Left ventricle myocardium inferior (tissue), 1 donor: ENCODE results near the gene ADPRS. TPM values are rescaled to one million over a fixed set of nuclear protein-coding genes. Genes with fewer than 3 reads are reported as not detected.

Source experiments
- DNase-seq: peaks from one replicate; pipeline ENCODE4 v3.0.0-alpha.2; 2020
- H3K27ac ChIP-seq: fragments of 200-600 bp; replicated peaks from 2 replicates; pipeline ENCODE4 v1.8.0; 2021
- H3K27me3 ChIP-seq: fragments of 200-600 bp; 2 replicates; pipeline ENCODE4 v1.8.0; 2021; ENCODE audit warnings: low read depth
- H3K36me3 ChIP-seq: fragments of 200-600 bp; 2 replicates; pipeline ENCODE4 v1.8.0; 2021
- H3K4me1 ChIP-seq: fragments of 200-600 bp; 2 replicates; pipeline ENCODE4 v1.8.0; 2021
- H3K4me3 ChIP-seq: fragments of 200-600 bp; 2 replicates; pipeline ENCODE4 v1.8.0; 2021; ENCODE audit warnings: mild to moderate bottlenecking, moderate library complexity
- H3K9me3 ChIP-seq: fragments of 200-600 bp; replicated peaks from 2 replicates; pipeline ENCODE4 v1.8.0; 2021
- intact Hi-C: fragments of 100-400 bp; cut with micrococcal nuclease; formaldehyde crosslinking; loops from one replicate; pipeline ENCODE4 v1.11.0; 2022
- total RNA-seq: library from RNA; stranded (reverse); fragmentation: NEBNext Ultra II Directional; extraction: Animal tissue kit (Norgen Biotek cat#: 25700); gene quantifications from one replicate; pipeline ENCODE4 v1.2.1, GENCODE V29; 2021
- TF ChIP-seq, protein P1 (sequence below): fragments of 200-600 bp; IDR thresholded peaks from 2 replicates; pipeline ENCODE4 v1.8.0; 2021; ENCODE audit warnings: antibody characterized with exemption, mild to moderate bottlenecking, borderline replicate concordance
- donor health status: DM: no; HTN: yes; CAD: no; lungs with severe emphysema.

The ADPRS gene
- total RNA-seq, 1 donor from 2014 or later: 17.8 TPM

DNA sequence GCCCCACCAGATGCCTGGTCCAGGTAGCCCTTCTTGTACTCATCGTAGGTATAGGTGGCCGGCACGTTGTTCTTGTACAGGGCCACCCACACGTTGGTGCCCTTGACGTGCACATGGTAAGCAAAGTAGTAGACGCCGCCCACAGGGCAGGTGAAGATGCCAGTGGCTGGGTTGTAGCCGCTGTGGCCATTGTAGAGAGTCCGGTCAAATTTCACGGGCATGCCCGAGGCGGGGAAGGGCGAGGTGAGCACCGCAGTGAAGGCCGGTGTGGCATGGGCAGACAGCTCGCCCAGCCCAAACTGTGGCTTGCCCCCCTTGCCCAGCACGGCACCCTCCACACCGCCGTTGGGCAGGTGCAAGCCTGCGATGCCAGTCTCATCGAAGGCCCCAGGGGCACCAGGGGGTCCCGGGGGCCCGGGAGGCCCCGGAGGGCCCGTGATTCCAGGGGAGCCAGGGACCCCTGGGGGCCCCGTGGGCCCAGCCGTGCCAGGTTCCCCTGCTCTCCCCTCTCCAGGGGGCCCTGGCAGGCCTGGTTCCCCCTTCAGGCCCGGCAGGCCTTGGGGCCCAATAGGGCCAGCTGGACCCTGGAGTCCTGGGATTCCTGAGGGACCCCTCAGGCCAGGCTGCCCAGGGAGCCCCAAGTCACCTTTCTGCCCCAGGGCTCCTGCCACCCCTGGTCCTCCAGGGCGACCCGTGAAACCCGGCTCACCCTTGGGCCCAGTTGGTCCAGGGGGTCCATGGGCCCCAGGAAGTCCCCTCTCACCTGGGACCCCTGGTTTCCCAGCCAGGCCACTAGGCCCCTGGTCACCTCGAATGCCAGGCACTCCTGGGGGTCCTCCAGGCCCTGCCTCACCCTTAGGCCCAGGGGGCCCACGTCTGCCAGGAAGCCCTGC is 9.2 kb downstream of the ADPRS start:
- TF ChIP-seq, protein P1, sequence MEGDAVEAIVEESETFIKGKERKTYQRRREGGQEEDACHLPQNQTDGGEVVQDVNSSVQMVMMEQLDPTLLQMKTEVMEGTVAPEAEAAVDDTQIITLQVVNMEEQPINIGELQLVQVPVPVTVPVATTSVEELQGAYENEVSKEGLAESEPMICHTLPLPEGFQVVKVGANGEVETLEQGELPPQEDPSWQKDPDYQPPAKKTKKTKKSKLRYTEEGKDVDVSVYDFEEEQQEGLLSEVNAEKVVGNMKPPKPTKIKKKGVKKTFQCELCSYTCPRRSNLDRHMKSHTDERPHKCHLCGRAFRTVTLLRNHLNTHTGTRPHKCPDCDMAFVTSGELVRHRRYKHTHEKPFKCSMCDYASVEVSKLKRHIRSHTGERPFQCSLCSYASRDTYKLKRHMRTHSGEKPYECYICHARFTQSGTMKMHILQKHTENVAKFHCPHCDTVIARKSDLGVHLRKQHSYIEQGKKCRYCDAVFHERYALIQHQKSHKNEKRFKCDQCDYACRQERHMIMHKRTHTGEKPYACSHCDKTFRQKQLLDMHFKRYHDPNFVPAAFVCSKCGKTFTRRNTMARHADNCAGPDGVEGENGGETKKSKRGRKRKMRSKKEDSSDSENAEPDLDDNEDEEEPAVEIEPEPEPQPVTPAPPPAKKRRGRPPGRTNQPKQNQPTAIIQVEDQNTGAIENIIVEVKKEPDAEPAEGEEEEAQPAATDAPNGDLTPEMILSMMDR: no peak

GRCh38 chr1:36098650-36099365 is 10.1 kb downstream of the ADPRS start:
- TF ChIP-seq, protein P1: no peak
- no peak overlapping the region for H3K27ac ChIP-seq
- intact Hi-C loops: loop anchor here (10.0 kb wide), 1 partner anchor 186 kb away; no protein-coding TSS in a partner anchor
- no peaks in the 10 kb centered on the region for H3K9me3 ChIP-seq
- H3K27me3 ChIP-seq: no peaks in the 10 kb centered on the region
- H3K36me3 ChIP-seq: peaks cover 14% of the 10 kb centered on the region
- H3K4me3 ChIP-seq: no peak overlapping the region
- H3K4me1 ChIP-seq: peaks cover 28% of the 10 kb centered on the region
- DNase-seq: no peak

More for the DNA sequence above, 9.2 kb downstream of the ADPRS start:
- H3K27me3 ChIP-seq: no peaks in the 10 kb centered on the region
- H3K4me3 ChIP-seq: no peak overlapping the region
- H3K27ac ChIP-seq: no peak overlapping the region
- DNase-seq: no peak
- intact Hi-C loops: loop anchor here (10.0 kb wide), 1 partner anchor 187 kb away; no protein-coding TSS in a partner anchor
- peaks cover 37% of the 10 kb centered on the region for H3K4me1 ChIP-seq
- peaks cover 22% of the 10 kb centered on the region for H3K36me3 ChIP-seq
- H3K9me3 ChIP-seq: no peaks in the 10 kb centered on the region

- H3K27ac ChIP-seq: no peak overlapping the region
- H3K27me3 ChIP-seq: no peaks in the 10 kb centered on the region
- peaks cover 18% of the 10 kb centered on the region for H3K4me1 ChIP-seq
- peak overlapping the region; percentile 21 for H3K4me3 ChIP-seq
- no peaks in the 10 kb centered on the region for H3K9me3 ChIP-seq
- peaks cover 4% of the 10 kb centered on the region for H3K36me3 ChIP-seq
- peak; percentile 74 for DNase-seq
- intact Hi-C loops: loop anchor here (10.0 kb wide), 1 partner anchor 185 kb away; no protein-coding TSS in a partner anchor
- TF ChIP-seq, protein P1: peak; percentile 86
These were observed 11.1 kb downstream of the ADPRS start for GRCh38 chr1:36099681-36100341.

DNA sequence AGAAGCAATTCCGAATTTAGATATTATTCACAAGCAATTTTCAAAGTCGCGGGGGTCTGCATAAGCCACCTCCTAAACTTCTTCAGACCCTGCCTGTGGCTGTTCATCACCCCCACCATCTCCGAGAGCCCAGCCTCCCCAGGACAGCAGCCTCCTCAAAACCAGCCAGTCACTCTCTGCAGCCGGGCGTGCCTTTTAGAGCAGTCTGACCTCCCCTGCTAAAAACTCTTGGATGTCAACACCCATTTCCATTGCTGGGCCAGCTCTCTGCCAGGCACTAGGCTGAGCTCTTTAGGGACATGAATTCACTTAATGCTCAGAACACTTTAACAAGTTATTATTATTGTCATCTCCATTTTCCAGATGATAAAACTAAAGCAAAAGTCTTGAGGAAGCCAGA is 11.7 kb downstream of the ADPRS start:
- DNase-seq: peak; percentile 9
- H3K4me1 ChIP-seq: peaks cover 16% of the 10 kb centered on the region
- H3K9me3 ChIP-seq: no peaks in the 10 kb centered on the region
- TF ChIP-seq, protein P1: no peak
- no peaks in the 10 kb centered on the region for H3K36me3 ChIP-seq
- H3K4me3 ChIP-seq: no peak overlapping the region
- H3K27me3 ChIP-seq: no peaks in the 10 kb centered on the region
- intact Hi-C loops: no loop called here
- no peak overlapping the region for H3K27ac ChIP-seq

DNA sequence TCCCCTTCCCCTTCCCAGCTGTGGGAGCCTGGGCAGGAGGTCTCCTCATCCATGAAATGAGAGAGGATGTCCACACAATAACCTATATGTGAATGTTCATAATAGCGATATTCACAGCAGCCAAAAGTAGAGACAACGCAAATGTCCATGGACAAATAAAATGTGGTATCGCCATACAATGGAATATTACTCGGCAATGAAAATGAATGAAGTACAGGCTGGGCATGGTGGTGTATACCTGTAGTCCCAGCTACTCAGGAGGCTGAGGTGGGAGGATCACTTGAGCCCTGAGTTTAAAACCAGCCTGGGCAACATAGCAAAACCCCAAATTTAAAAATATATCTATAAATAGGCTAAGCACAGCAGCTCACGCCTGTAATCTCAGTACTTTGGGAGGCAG is 12.9 kb downstream of the ADPRS start:
- no peak overlapping the region for H3K4me3 ChIP-seq
- no peak for DNase-seq
- intact Hi-C loops: no loop called here
- no peaks in the 10 kb centered on the region for H3K9me3 ChIP-seq
- no peaks in the 10 kb centered on the region for H3K36me3 ChIP-seq
- H3K27me3 ChIP-seq: no peaks in the 10 kb centered on the region
- H3K4me1 ChIP-seq: peaks cover 5% of the 10 kb centered on the region
- TF ChIP-seq, protein P1: no peak
- no peak overlapping the region for H3K27ac ChIP-seq
